ENCODE results near the gene HERC5.
A peak's percentile ranks its signal among the peaks of the same experiment; 100 is the strongest.

DNA sequence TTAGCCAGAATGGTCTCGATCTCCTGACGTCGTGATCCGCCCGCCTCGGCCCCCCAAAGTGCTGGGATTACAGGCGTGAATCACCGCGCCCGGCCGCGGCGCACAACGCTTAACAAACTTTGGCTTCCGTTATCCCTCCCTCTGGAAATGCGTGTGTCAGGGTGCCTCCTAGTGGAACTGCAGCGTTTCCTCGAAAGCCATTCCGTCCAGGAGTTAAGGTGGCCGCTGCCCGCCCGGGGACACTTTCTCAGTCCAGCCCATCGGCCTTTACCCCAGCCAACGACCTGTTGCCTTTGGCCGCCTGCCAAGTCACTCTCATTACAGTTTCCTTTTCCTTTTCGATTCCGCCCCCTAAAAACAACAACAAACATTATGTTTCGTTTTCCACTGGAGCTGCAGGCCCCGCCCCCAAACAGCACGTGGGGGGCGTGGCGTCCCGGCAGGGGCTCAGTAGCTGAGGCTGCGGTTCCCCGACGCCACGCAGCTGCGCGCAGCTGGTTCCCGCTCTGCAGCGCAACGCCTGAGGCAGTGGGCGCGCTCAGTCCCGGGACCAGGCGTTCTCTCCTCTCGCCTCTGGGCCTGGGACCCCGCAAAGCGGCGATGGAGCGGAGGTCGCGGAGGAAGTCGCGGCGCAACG is at the start of gene HERC5:
- TF ChIP-seq, protein P1, sequence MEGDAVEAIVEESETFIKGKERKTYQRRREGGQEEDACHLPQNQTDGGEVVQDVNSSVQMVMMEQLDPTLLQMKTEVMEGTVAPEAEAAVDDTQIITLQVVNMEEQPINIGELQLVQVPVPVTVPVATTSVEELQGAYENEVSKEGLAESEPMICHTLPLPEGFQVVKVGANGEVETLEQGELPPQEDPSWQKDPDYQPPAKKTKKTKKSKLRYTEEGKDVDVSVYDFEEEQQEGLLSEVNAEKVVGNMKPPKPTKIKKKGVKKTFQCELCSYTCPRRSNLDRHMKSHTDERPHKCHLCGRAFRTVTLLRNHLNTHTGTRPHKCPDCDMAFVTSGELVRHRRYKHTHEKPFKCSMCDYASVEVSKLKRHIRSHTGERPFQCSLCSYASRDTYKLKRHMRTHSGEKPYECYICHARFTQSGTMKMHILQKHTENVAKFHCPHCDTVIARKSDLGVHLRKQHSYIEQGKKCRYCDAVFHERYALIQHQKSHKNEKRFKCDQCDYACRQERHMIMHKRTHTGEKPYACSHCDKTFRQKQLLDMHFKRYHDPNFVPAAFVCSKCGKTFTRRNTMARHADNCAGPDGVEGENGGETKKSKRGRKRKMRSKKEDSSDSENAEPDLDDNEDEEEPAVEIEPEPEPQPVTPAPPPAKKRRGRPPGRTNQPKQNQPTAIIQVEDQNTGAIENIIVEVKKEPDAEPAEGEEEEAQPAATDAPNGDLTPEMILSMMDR (IDR thresholded peaks at IDR 0.05), result peak; percentile 54 to 75 (median 66)
- peak; percentile 80 to 87 (median 86) for TF ChIP-seq POLR2AphosphoS5 (IDR thresholded peaks at IDR 0.05)
- TF ChIP-seq POLR2A (IDR thresholded peaks at IDR 0.05), result peak; percentile 62

Measured in transverse colon (tissue), 4 donors.